HepG2 (cell line): Measurements from ENCODE around the gene TAS2R39. TPM values are rescaled to one million over a fixed set of nuclear protein-coding genes. Genes with fewer than 3 reads are reported as not detected.

Source experiments
- ATAC-seq: fragments of 200-7000 bp; cut with Tn5 transposase; 3 replicates; pipeline ENCODE4 v1.9.1; 2020; ENCODE audit warnings: mild to moderate bottlenecking, moderate library complexity
- BruUV-seq: library from RNA; stranded (reverse); fragments of 400-500 nt; replicated peaks from 2 replicates; lab custom pipeline; 2021; lab: Mats Ljungman, UMichigan
- CTCF ChIA-PET: fragments of 300-600 bp; formaldehyde crosslinking; extraction: SDS; loops from one replicate; lab custom pipeline; 2021; ENCODE audit warnings: low total read pairs, inconsistent platforms, low intra/inter-chr PET ratio; lab: Yijun Ruan, JAX
- POLR2A ChIA-PET: fragments of 350-600 bp; sonication (Branson Sonifier 250); formaldehyde crosslinking; loops from one replicate; lab custom pipeline; 2020; ENCODE audit warnings: antibody characterized with exemption, inconsistent platforms; lab: Yijun Ruan, JAX
- DNase-seq: peaks from one replicate; pipeline ENCODE4 v3.0.0-alpha.2; 2015; ENCODE audit warnings: low spot score
- FAIRE-seq: peaks from 3 replicates; lab custom pipeline; 2011; peaks lifted over from hg19 to GRCh38; lab: Jason Lieb, UNC
- H2AFZ ChIP-seq: one replicate; pipeline ENCODE4 v1.6.1; 2011; ENCODE audit warnings: low read length, inconsistent platforms
- H3K27ac ChIP-seq: fragments of 300-600 bp; 3 replicates; pipeline ENCODE4 v1.8.0; 2011; ENCODE audit warnings: mixed run types, mild to moderate bottlenecking, mixed read lengths, low read length, inconsistent platforms; ENCODE audit not compliant: insufficient read depth; ENCODE audit errors: extremely low read length
- H3K27me3 ChIP-seq, 2 experiments: fragments of 200-600 bp in 1 of 2; 2 replicates in 1 of 2; 3 replicates in 1 of 2; pipeline versions ENCODE4 v1.6.0 to v1.8.0; 2011; ENCODE audit warnings: low read length in 2 of 2, mild to moderate bottlenecking in 2 of 2, moderate library complexity in 2 of 2, inconsistent platforms in 1 of 2; ENCODE audit not compliant: insufficient read depth in 2 of 2, control insufficient read depth in 1 of 2
- H3K36me3 ChIP-seq, 2 experiments: fragments of 200-600 bp in 1 of 2; replicated peaks in 1 of 2; 2 replicates in 1 of 2; 3 replicates in 1 of 2; pipeline versions ENCODE4 v1.5.1 to v1.8.0; 2011; ENCODE audit warnings: low read length in 2 of 2, inconsistent platforms in 1 of 2; ENCODE audit not compliant: insufficient read depth in 2 of 2, control insufficient read depth in 1 of 2
- H3K4me1 ChIP-seq: 2 replicates; pipeline ENCODE4 v1.5.1; 2012; ENCODE audit warnings: low read length, inconsistent platforms; ENCODE audit not compliant: insufficient read depth
- H3K4me2 ChIP-seq: 2 replicates; pipeline ENCODE4 v1.6.0; 2011; ENCODE audit warnings: low read depth, low read length, inconsistent platforms
- H3K4me3 ChIP-seq, 3 experiments: fragments of 200-600 bp in 1 of 3; sonication (generic), shearing (Covaris generic) in 1 of 3; replicated peaks in 1 of 3; 2 replicates each; pipeline ENCODE4 v1.5.1; 2011 to 2016; ENCODE audit warnings: low read length in 3 of 3, inconsistent platforms in 2 of 3, low read depth in 2 of 3, mild to moderate bottlenecking in 2 of 3, control low read depth in 1 of 3, mixed read lengths in 1 of 3; ENCODE audit not compliant: insufficient read depth in 1 of 3
- H3K79me2 ChIP-seq: one replicate; pipeline ENCODE4 v1.6.1; 2011; ENCODE audit warnings: low read length, inconsistent platforms; ENCODE audit not compliant: insufficient read depth
- H3K9ac ChIP-seq: 2 replicates; pipeline ENCODE4 v1.6.0; 2011; ENCODE audit warnings: mild to moderate bottlenecking, low read depth, low read length, inconsistent platforms; ENCODE audit not compliant: insufficient read depth
- H3K9me3 ChIP-seq: 2 replicates; pipeline ENCODE4 v1.5.1; 2012; ENCODE audit warnings: mild to moderate bottlenecking, low read length
- H4K20me1 ChIP-seq: 2 replicates; pipeline ENCODE4 v1.6.0; 2011; ENCODE audit warnings: inconsistent platforms, mild to moderate bottlenecking, low read length, moderate library complexity; ENCODE audit not compliant: insufficient read depth
- ATF7 ChIP-seq, 2 experiments: fragments of 450-650 bp in 1 of 2; sonication (generic) in 1 of 2; formaldehyde crosslinking in 1 of 2; IDR thresholded peaks; 2 replicates each; pipeline versions ENCODE4 v1.4.0 to v1.6.1; 2016 to 2020; ENCODE audit warnings: antibody characterized with exemption in 1 of 2, mild to moderate bottlenecking in 1 of 2, missing genetic modification reagents in 1 of 2
- CREB1 ChIP-seq, 2 experiments: fragments of 450-650 bp in 1 of 2; IDR thresholded peaks; 2 replicates each; pipeline ENCODE4 v1.6.1; 2016 to 2017; ENCODE audit warnings: control low read depth in 1 of 2, mild to moderate bottlenecking in 1 of 2, missing compliant biosample characterization in 1 of 2, missing genetic modification characterization in 1 of 2
- E2F1 ChIP-seq: sonication (generic); formaldehyde crosslinking; IDR thresholded peaks from 2 replicates; pipeline ENCODE4 v1.5.0; 2020; ENCODE audit warnings: missing genetic modification reagents
- HDAC1 ChIP-seq: sonication (generic); formaldehyde crosslinking; IDR thresholded peaks from 2 replicates; pipeline ENCODE4 v1.5.1; 2020; ENCODE audit warnings: mild to moderate bottlenecking, missing genetic modification reagents
- RELA ChIP-seq: sonication (generic); formaldehyde crosslinking; IDR thresholded peaks from 2 replicates; pipeline ENCODE4 v1.4.0; 2020; ENCODE audit warnings: missing genetic modification reagents
- RFX3 ChIP-seq: IDR thresholded peaks from 2 replicates; pipeline ENCODE4 v1.6.1; 2016; ENCODE audit warnings: missing biosample characterization, missing genetic modification reagents
- SIX4 ChIP-seq: sonication (generic); formaldehyde crosslinking; IDR thresholded peaks from 2 replicates; pipeline ENCODE4 v1.4.0; 2020; ENCODE audit warnings: missing genetic modification reagents
- SMYD3 ChIP-seq: sonication (generic); formaldehyde crosslinking; IDR thresholded peaks from 2 replicates; pipeline ENCODE4 v1.8.1; 2023; ENCODE audit warnings: mild to moderate bottlenecking, missing genetic modification reagents
- SNAI1 ChIP-seq: sonication (generic); formaldehyde crosslinking; IDR thresholded peaks from 2 replicates; pipeline ENCODE4 v1.5.0; 2020; ENCODE audit warnings: mild to moderate bottlenecking, missing genetic modification reagents, borderline replicate concordance
- ZHX1 ChIP-seq: sonication (generic); formaldehyde crosslinking; IDR thresholded peaks from 2 replicates; pipeline ENCODE4 v1.8.1; 2022; ENCODE audit warnings: low read depth, mild to moderate bottlenecking, missing genetic modification reagents
- ZNF619 ChIP-seq: sonication (generic); formaldehyde crosslinking; IDR thresholded peaks from 2 replicates; pipeline ENCODE4 v1.4.0; 2020; ENCODE audit warnings: mild to moderate bottlenecking, missing genetic modification reagents
- ZNF687 ChIP-seq: sonication (generic); formaldehyde crosslinking; IDR thresholded peaks from 2 replicates; pipeline ENCODE4 v1.5.1; 2020; ENCODE audit warnings: mild to moderate bottlenecking, missing genetic modification reagents, moderate library complexity
- ZSCAN22 ChIP-seq: sonication (generic); formaldehyde crosslinking; IDR thresholded peaks from 2 replicates; pipeline ENCODE4 v1.4.0; 2020; ENCODE audit warnings: mild to moderate bottlenecking, missing genetic modification reagents
- WGBS: methylation state at CpG from one replicate; pipeline ENCODE4 v1.1.6; 2017; ENCODE audit warnings: low lambda C conversion rate; 5-methylcytosine and 5-hydroxymethylcytosine counted together
- in situ Hi-C: cut with HindIII; loops from 2 replicates; pipeline ENCODE4 v1.10.0; 2017; ENCODE audit warnings: low pct_unique_long_range_greater_than_20kb; ENCODE audit not compliant: extremely low pct_ligation_motif_present
- intact Hi-C: fragments of 100-400 bp; cut with micrococcal nuclease; formaldehyde crosslinking; loops from one replicate; pipeline ENCODE4 v1.10.0; 2022; ENCODE audit not compliant: unreplicated experiment
- polyA plus RNA-seq, 8 experiments: library from polyadenylated mRNA; depleted of rRNA in 3 of 8; stranded (reverse) in 7 of 8; unstranded in 1 of 8; fragments of >200 nt; fragmentation: Illumina TruSeq in 4 of 8; extraction: Trizol in 4 of 8; gene quantifications; 2 replicates each; pipeline versions ENCODE4 v1.2.1 to v1.2.3, GENCODE V29; 2011 to 2016; ENCODE audit warnings: low read depth in 4 of 8, missing spikeins in 1 of 8, mixed read lengths in 1 of 8; ENCODE audit not compliant: insufficient read depth in 1 of 8
- total RNA-seq, 5 experiments: library from RNA; depleted of rRNA; stranded (reverse); fragments of >200 nt; fragmentation: Illumina TruSeq; extraction: Trizol; gene quantifications; 2 replicates each; pipeline ENCODE4 v1.2.3, GENCODE V29; 2016; ENCODE audit warnings: low read depth in 1 of 5

Gene TAS2R39
- total and polyA plus RNA-seq, 2 of the 13 experiments (the other 11 are each of a cell fraction or from before 2014, with no cell fraction given), result not detected

- Histone ChIP-seq H3K9ac (no peak overlapping the region), H3K27me3 (0 out of 5 replicates have a peak, but pooled peaks cover 0 to 6% of the 10 kb centered on the region in 2 experiments), H3K9me3 (no peaks in the 10 kb centered on the region), H4K20me1 (no peaks in the 10 kb centered on the region), H3K36me3 (no peaks in the 10 kb centered on the region), H3K79me2 (no peaks in the 10 kb centered on the region), H3K4me1 (no peaks in the 10 kb centered on the region), H2AFZ (no peak overlapping the region), H3K4me2 (no peak overlapping the region), H3K27ac (no peak overlapping the region), H3K4me3 (no peak overlapping the region)
- BruUV-seq, result no TSS peak
- ChIA-PET POLR2A (no interaction called here), CTCF (no interaction called here)
- intact Hi-C loops, result no loop called here
- WGBS, result 17% methylated on average over 7 of the region's 7 CpGs
- no peak for DNase-seq
- no peak for FAIRE-seq
- in situ Hi-C loops, result no loop called here
- no peak for ATAC-seq
- TF ChIP-seq HDAC1, result no peak
- TF ChIP-seq CREB1 (IDR thresholded peaks at IDR 0.05), result no peak
- no peak for TF ChIP-seq CREB1 (CRISPR knock-in tag; IDR thresholded peaks at IDR 0.05)
- no peak for TF ChIP-seq SNAI1 (CRISPR knock-in tag)
- no peak for TF ChIP-seq ZNF687 (CRISPR knock-in tag)
- no peak for TF ChIP-seq RFX3 (CRISPR knock-in tag)
- no peak for TF ChIP-seq ATF7 (IDR thresholded peaks at IDR 0.05)
- TF ChIP-seq ATF7 (CRISPR knock-in tag; IDR thresholded peaks at IDR 0.05), result no peak
- no peak for TF ChIP-seq ZHX1
- TF ChIP-seq RELA (CRISPR knock-in tag), result no peak
- no peak for TF ChIP-seq ZNF619 (CRISPR knock-in tag)
- TF ChIP-seq SMYD3 (CRISPR knock-in tag), result no peak
- TF ChIP-seq SIX4 (CRISPR knock-in tag), result no peak
- no peak for TF ChIP-seq ZSCAN22 (CRISPR knock-in tag)
- TF ChIP-seq E2F1 (CRISPR knock-in tag), result no peak
Measured at GRCh38 chr7:143222782-143223181, 39.6 kb downstream of the TAS2R39 start.
